GM21737 (cell line): ENCODE results near the gene ZFP91.
A peak's percentile ranks its signal among the peaks of the same experiment; 100 is the strongest.

ENCODE experiments used
- ATAC-seq: cut with Tn5 transposase; IDR thresholded peaks from one replicate; pipeline ENCODE4 v1.9.1; 2021; ENCODE audit warnings: mild to moderate bottlenecking, moderate library complexity; ENCODE audit not compliant: unreplicated experiment

The ZFP91 gene

DNA sequence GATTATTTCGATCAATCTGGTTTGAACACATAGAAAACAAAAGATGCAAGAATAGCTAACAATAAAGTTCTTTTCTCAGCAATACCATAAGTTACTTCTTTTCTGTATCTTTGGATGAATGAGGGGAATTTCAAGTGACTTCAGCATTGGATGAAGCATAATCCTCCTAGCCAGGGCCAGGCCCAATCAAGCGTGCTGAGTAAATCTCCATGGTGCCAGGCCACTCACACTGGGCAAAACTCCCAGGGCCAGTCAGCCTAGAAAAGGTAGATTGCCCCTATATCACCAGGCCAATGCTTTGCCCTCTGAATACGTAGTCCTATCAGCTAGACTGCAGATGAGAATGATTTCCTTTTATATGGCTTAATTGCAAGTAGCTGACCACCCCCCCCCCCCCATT, 49.6 kb downstream of the ZFP91 start:
- no peak for ATAC-seq

DNA sequence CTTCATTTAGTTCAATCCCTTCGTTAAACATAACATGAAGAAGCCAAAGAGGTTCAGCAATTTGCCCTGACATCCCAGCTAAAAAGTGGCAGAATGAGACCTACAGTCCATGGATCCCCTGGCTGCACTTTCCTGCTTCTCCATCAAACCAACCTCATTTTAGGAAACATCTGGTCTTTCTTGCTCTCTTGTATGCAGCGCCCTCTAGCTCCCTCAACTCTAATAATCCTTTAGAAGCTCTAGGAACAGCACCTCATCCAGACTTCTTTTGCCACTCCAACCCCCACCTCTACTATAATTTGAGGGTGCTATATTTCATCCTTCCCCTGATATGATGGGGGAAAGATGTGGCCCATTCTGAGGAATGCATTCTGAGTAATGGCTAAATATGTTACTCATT, 51.0 kb downstream of the ZFP91 start:
- no peak for ATAC-seq

DNA sequence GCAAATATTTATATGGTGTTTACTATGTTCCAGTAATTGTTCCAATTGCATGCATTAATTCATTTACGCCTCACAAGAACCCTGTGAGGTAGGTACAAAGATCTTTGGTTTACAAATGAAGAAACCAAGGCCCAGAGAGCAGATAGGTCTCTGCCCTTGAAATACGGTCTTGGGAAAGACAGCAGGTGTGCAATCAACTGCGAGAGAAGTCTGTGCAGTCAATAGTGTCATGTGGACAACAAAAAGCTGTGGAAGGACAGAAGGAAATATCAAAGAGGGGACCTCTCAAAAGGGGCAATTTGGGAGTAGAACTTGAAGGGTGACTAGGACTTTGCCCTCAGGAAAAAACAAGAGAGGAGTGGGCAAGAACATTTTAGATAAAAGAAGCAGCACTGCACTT, 52.5 kb downstream of the ZFP91 start:
- ATAC-seq, result no peak

DNA sequence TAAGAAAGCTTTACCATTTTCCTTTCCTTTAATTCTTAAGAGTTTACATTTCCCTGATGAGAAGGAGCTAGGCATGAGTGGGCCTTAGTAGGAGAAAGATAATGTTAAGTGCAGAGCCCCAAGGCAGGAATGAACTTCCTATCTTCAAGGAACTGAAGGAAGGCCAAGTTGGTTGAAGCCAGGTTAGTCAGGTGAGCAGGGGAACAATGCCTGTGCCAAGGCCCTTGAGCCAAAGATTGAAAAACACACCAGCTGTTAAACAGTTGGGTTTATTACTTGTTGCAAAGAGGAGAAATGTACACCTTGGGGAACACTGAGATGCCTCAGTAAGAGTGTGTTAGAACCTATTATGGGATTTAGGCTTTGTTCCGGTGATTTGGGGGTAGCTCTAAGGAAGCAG, 53.6 kb downstream of the ZFP91 start:
- no peak for ATAC-seq

DNA sequence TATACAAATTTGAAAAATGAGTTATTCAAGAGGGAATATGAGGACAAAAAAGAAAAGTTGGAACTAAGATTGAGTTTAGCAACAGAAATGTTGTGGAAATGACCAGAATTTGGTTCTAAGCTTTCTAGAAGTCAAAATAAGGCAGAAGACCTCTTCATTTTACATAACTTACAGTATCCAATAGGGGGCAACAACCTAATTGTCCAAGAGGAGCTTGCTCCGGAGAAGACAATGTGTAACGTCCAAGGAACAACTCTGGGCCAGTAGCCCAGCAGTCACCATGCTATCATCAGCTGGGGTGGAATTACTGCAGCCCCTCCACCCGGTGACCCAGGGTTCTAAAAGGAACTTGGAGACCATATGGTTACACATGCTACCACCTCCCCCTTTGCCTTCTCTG, 57.7 kb downstream of the ZFP91 start:
- ATAC-seq, result no peak

DNA sequence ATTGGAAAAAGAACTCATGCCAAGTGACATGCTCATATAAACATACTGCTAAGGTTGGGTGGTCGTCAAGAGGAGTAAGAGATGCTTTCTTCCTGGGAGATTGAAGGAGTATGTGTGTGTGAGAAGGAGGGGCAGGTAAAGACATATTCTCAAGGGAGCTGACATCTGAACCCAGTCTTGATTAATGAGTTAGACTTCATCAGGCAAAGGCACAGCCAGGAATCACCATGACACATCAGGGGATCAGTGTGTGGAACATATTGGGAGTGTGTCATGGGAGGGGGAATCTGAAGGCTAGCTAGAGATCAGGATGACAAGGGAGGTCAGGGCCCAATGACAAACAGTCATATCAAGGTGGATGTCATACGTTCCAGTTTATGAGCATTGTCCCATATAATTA, 58.5 kb downstream of the ZFP91 start:
- no peak for ATAC-seq

DNA sequence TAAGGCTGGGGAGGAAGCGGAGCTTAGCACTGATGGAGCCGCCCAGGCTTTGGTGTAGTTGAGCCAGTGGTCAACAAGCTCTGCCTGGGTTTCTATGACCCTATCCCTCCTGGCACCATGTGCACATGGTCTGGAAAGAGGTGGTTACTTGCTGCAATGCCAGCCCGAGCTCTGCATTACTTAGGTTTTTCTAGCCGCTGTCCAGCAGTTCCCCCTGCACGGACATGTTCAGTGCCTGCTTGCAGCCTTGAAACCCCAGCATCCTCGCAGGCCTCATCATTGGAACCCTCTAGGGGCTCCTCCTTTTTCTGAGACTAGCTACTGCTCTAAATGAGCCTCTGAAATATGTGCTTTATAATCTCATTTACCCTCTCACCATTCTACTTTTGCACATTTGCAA, 60.2 kb downstream of the ZFP91 start:
- ATAC-seq, result no peak

DNA sequence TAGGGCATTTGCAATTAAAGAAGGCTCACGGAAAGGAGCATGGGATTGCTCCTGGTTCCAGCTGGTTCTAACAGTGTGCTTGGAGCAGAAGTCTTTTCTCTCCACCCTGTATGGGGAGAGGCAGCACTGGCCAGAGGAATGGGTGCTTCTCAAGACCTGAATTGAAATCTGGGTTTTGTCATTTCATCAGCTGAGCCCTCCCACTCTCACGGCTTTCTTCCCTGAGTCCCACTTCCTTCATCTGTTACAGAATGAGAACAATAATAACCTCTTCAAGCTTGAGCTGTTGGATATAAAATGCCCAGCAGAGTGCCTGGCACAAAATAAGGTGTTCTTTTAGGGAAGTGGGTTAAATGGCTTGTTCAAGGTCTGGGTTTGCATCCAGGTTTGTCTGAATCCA, 60.8 kb downstream of the ZFP91 start:
- ATAC-seq, result no peak

DNA sequence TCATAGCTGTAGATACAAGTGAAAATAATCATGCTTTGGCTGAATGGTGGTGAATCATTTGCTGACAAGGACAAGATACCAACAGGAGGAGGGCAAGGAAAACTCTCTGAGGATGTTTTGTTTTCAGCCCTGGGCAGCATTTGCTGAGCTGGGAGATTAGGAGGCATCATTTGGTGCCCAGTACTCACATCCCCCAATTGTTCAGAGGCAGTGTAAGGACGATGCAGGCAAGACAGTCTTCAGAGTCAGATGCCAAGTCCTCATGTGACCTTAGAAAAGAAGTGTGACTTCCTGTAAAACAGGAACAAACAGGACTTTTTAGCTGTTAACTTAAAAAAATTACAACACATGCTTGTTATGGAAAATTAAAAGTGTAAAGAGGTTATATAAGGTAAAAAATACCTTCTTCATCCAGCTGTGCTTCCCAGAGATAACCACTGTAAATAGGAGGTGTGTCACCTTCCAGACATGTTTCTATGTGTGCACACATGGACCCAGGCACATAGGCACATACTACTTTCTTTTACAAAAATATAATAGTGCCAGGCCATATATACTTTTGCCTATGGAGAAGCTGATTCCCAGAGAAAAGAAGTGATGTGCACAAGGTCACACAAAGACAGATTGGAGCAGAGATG, 61.6 kb downstream of the ZFP91 start:
- no peak for ATAC-seq

DNA sequence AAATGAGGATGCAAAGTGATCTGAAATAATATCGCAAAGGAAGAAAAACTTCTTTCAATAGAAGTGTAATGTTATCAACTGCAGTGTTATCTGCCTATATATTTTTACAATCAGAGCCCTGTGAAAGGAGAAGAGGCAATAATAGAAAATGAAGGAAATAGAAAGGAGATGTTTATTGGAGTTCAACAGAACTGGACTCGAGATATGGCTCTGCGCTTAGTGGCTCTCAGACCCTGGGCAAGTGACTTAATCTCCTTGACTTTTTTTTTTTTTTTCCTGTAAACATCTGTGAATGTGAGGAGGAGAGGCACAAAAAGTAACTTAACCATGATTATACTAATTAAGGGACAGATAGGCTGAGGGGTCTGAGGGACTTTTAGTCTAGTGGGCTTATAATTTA, 62.5 kb downstream of the ZFP91 start:
- ATAC-seq, result no peak

DNA sequence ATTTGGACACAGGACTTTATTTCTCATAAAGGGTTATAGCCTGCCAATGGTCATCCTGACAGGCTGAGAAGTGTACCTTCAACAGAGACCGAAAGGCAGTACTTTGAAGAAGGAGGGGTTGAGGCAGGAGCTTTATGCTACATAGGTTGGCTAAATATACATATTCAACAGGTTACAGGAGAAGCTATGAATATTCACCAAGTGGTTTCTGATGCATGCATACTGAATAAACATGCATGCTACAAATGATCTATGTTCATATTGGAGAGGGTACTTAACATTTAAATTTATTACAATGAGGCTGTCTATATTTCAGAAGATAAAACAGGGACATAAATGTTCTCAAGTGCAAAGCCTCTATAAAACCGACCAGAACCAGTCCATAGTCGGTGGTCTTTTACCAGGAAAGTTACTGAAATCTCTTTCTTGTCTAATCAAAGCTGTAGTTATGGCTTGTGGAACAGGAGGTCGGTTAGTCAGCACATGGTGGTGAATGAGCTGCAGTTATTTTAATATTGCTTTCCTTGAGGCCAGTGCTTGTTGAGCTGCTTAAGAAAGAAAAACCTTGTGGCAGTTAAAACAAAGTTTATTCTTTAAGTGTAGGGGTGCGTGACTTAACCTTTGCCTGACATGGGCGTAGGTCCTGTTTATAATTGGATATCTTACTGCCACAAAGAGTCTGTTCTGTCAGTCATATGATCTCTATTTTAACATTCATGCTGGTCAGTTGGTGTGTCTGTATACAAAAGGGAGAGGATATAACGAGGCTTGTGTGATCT, 63.1 kb downstream of the ZFP91 start:
- ATAC-seq, result no peak

DNA sequence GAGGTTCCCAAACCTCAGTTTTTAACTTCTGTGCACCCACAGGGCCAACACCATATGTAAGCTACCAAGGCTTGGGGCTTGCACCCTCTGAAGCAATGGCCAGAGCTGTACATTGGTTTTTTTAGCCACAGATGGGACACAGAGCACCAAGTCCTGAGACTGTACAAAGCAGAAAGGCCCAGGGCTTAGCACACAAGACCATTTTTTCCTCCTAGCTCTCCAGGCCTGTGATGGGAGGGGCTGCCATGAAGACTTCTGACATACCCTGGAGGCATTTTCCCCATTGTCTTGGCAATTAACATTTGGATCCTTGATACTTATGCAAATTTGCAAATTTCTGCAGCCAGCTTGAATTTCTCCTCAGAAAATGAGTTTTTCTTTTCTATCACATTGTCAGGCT, 67.0 kb downstream of the ZFP91 start:
- ATAC-seq, result no peak

DNA sequence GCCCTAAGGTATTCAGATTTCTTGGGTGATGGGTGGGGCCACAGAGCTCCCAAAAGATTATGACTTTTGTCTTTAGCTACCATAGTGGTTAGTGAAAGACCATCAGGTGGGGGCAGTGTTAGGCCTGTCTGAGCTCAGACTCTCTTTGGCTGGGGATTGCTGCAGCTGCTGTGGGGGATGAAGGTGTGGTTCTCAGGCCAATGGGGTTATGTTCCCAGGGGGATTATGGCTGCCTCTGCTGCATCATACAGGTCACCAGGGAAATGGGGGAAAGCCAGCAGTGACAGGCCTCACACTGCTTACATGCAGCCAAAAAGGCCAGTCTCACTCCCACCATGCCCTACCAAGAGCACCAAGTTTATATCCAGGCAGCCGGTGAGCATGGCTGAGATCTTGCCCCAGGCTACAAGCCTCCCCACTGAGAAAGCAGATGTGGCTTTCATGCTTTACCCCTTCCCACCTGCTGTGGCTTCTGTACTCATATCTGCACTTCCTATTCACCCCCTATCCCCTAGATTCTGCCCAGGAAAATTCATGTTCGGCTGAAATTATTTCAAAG, 68.4 kb downstream of the ZFP91 start:
- ATAC-seq, result peak; percentile 81

DNA sequence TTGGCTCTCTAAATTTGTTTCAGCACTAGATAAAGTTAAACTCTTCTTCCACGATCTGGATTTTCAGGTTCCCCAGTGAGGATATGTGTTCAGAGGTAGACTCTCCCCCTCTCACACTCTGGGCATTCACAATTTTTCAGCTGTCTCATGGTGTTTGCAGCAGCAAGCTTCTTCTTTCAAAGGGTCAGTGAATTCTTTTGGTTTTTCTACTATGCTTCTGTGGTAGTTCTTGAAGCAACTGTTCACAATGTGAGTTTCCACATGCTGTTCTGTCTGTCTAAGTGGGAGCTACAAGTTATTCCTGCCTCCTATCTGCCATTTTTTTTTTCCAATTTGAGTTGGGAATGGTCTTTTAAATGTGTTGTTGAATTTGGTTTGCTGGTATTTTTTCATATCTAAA, 69.0 kb downstream of the ZFP91 start:
- ATAC-seq, result no peak

DNA sequence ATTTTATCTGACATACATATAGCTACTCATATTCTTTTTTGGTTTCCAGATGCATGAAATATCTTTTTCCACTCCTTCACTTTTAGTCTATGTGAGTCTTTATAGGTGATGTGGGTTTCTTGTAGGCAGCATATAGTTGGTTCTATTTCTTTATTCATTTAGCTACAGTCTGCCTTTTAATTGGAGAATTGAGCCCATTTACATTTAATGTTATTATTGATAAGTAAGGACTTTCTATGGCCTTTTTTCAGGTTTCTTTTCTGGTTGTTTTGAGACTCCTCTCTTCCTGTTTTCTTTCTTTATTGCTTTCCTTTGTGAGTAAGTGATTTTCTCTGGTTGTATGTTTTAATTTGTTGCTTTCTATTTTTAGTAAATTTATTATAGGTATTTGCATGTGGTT, 70.8 kb downstream of the ZFP91 start:
- ATAC-seq, result no peak

DNA sequence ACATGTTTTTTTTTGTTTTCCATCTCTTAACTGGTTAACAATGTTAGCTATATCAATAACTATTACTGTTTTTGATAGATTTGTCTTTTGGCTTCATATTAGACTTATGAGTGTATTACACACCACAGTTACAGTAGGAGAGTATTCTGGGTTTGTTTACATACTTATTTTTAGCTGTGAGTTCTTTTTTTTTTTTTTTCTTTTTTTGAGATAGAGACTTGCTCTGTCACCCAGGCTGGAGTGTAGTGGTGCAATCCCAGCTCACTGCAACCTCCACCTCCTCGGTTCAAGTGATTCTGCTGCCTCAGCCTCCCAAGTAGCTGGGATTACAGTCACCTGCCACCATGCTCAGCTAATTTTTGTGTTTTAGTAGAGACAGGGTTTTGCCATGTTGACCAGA, 71.6 kb downstream of the ZFP91 start:
- no peak for ATAC-seq

DNA sequence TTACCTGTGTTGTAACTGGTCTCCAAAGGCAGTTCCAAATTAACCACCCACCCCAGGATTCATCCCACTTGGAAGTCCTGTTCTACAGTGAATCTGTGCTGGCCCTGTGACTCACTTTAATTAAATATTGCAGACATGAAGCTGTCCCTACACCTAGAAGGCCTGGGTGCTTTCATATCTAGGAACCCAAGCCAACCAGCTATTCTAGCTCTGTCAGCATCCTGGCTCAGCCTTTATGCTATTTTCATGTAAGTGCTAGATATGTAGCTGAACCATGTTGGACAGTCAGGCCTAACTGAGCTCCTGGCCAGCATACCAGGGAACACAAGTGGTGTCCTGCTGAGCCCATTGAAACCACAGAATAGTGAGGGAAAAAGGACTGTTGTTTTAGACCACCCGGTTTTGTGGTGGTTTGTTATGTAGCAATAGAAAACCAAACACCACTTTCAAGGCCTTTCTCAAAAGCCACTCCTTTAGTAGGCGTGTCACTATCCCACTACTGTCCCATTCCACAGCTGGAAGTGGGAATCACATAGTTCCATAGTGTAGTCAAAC, 73.9 kb downstream of the ZFP91 start:
- no peak for ATAC-seq

DNA sequence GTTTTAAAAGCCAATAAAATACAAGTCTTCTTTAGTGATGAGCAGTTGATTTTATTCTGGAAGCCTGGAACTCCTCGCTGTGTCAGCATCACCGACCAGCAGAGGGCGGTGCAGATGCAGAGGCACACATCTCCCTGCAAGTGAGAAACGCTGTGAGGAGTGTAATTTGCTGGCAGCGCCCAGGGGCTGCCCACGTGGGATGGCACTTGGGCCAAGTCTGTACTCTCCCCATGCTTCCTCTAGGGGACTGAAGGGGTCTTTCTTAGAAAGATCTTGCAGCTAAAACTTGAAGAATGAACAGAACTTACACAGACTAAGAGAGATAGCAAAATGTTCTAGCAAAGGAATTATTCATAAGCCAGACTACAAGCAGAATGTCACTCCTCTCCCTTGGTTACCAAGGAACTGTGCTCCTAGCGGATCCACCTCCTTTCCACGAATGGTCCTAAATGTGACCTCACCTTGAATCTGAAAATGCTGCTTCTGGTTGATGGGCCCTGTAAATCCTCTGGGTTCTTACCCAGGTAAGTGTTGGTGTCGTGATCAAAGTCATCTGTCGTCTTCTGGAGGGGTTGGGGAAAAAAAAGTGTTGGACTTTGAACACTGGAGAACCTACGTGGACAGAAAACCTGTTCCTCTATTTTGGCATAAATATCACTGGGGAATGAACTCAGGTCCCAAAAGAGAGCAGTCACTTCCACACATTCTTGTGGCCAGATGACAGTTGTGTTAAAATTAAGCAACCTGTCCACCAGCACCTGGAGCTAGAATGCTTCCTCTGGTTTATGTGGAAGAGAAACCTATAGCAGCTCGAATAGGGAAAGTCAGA, 75.4 kb downstream of the ZFP91 start:
- ATAC-seq, result peak; percentile 95

DNA sequence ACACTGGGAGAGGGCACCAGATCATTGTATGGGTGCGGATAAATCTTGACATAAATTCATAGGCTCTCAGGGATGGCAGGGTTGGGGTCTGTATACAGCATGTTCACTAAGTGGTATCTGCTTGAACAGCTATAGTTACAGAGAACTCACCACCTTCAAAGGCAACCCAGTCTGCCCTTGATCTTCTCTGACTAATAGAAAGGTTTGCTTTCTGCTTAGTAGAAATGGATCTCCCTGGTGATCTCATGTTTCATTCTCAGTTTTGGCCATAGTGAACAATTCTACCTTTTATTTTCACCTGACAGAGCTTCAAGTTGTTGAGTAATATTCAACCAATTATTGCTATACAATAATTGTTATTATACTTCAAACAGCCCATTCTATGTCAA, 76.0 kb downstream of the ZFP91 start:
- no peak for ATAC-seq

DNA sequence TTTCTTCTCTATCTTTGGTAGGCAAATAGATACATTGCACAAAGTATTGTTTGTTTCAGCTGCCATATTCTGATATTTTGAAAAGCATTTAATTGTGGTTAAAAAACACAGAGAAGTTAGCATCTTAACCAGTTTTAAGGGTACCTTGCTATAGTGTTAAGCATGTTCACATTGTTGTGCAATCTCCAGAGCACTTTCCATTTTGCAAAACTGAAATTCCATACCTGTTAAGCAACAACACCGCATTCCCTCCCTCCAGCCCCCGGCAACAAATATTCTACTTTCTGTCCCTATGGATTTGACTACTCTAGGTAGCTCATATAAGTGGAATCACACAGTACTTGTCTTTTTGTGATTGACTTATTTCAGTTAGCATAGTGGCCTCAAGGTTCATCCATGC, 77.5 kb downstream of the ZFP91 start:
- no peak for ATAC-seq

DNA sequence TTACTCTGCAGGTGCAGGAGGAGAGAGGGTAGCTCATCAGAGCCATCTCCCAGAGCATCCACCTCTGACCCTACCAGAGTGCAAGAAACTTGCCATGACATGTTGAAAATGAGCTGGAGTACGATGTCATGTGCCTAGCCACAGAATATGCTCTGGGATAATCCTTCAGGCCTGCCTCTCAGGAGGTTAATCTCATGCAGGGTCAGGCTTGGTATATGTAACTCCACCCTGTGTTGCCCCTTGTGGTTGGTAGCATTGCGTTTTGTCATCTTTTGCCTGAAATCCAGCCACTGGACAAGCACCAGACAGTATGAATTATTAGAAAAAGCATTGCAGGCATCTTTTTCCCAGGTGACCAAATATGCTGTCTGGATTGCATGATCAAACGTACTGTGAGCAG, 79.8 kb downstream of the ZFP91 start:
- no peak for ATAC-seq
